Heart right ventricle (tissue), 12 donors: ENCODE results near the gene ARFGAP2. TPM values are rescaled to one million over a fixed set of nuclear protein-coding genes. Genes with fewer than 3 reads are reported as not detected.

Experiments
- microRNA-seq, 2 donors: library from miRNA; unstranded; fragments of <30 nt; microRNA quantifications; one replicate each; pipeline ENCODE4 v1.2.0, GENCODE V29; 2021
- polyA plus RNA-seq, 2 donors: library from polyadenylated mRNA; stranded (reverse); fragments of 200-250 nt; gene quantifications; one replicate each; pipeline ENCODE4 v1.2.3, GENCODE V29; 2013
- total RNA-seq, 10 donors: library from RNA; stranded (reverse); fragmentation: NEBNext Ultra II Directional in 3 of 10; extraction: Animal tissue kit (Norgen Biotek cat#: 25700) in 3 of 10; gene quantifications; one replicate each; pipeline versions ENCODE4 v1.2.1 to v1.2.4, GENCODE V29; 2021 to 2023
- donor health status: ischemic (EF 13 %, LVEDD 7.1; RV severe dilation, severe dysfunction).
- donor health status: healthy with polysubstance abuse.
- donor health status: DM: no; HTN: yes; CAD: no.
- donor health status: DM: no; HTN: no; CAD: no.
- donor health status: ischemic (EF 25% LVEDD 6.9; RV normal size, moderate dysfunction).
- donor health status: ischemic (EF 25% LVEDD 5.7; RV mildly dilated, moderate dysfunction).
- donor health status: healthy.
- donor health status: nonischemic (EF 11% LVEDD 7.7; RV severe dilation, severe dysfunction).
- donor health status: DM: yes; HTN: yes; CAD: no.
- donor health status: PGD.
- donor health status: ischemic (EF 29% LVEDD 5.4; RV normal size, mild dysfunction).
- donor health status: nonischemic (EF 23%, LVEDD 6.1; RV moderate dilation, normal function).

ARFGAP2 gene
- total and polyA plus RNA-seq, 12 donors = 47.8 to 70.2 (median 62.9) TPM

Small RNA genes within 50 kb of the gene (microRNA-seq; reads per million reads assigned to microRNA genes)
- gene MIR6745 = 0 reads per million in 2 donors

Other genes with a start within 250 kb of the ARFGAP2 start
- gene CSTPP1, start 240.1 kb downstream of the ARFGAP2 start, total RNA-seq = 10 to 100 TPM; 12.7 to 19.4 (median 16.7) TPM
- gene CSTPP1, start 240.1 kb downstream of the ARFGAP2 start, polyA plus RNA-seq = 10 to 100 TPM; 10.2 to 26.7 TPM
- 100 to 1,000 TPM; 146 to 335 (median 257) TPM for gene PACSIN3, start 9.6 kb upstream of the ARFGAP2 start, total RNA-seq
- gene PACSIN3, start 9.6 kb upstream of the ARFGAP2 start, polyA plus RNA-seq = 100 to 1,000 TPM; 163 to 209 TPM
- gene DDB2, start 38.1 kb upstream of the ARFGAP2 start, total RNA-seq = 10 to 100 TPM in 4 of 10 donors, 1 to 10 TPM in 6; 6.4 to 22.5 (median 8.3) TPM
- 10 to 100 TPM in 1 of 2 donors, 1 to 10 TPM in 1; 8.1 to 30.6 TPM for gene DDB2, start 38.1 kb upstream of the ARFGAP2 start, polyA plus RNA-seq
- gene ACP2, start 71.9 kb upstream of the ARFGAP2 start, total RNA-seq = 10 to 100 TPM; 17.2 to 38.8 (median 21.8) TPM
- gene ACP2, start 71.9 kb upstream of the ARFGAP2 start, polyA plus RNA-seq = 10 to 100 TPM; 28.9 to 42.6 TPM
- 10 to 100 TPM in 4 of 10 donors, 1 to 10 TPM in 6; 6.6 to 26.5 (median 9.7) TPM for gene NR1H3, start 81.1 kb upstream of the ARFGAP2 start, total RNA-seq
- 10 to 100 TPM; 15.5 to 49.2 TPM for gene NR1H3, start 81.1 kb upstream of the ARFGAP2 start, polyA plus RNA-seq
- 10 to 100 TPM; 23.8 to 54.8 (median 35.7) TPM for gene MADD, start 93.3 kb upstream of the ARFGAP2 start, total RNA-seq
- gene MADD, start 93.3 kb upstream of the ARFGAP2 start, polyA plus RNA-seq = 10 to 100 TPM; 24.4 to 35.1 TPM
- gene MYBPC3, start 175.8 kb upstream of the ARFGAP2 start, total RNA-seq = 1,000 to 10,000 TPM; 1,404 to 3,138 (median 2,490) TPM
- gene MYBPC3, start 175.8 kb upstream of the ARFGAP2 start, polyA plus RNA-seq = 1,000 to 10,000 TPM in 1 of 2 donors, 100 to 1,000 TPM in 1; 484 to 2,250 TPM
- gene SPI1, start 201.7 kb upstream of the ARFGAP2 start, total RNA-seq = 10 to 100 TPM in 3 of 10 donors, 1 to 10 TPM in 7; 3.4 to 38.9 (median 6.7) TPM
- 10 to 100 TPM in 1 of 2 donors, 1 to 10 TPM in 1; 6.7 to 10.2 TPM for gene SPI1, start 201.7 kb upstream of the ARFGAP2 start, polyA plus RNA-seq
- 10 to 100 TPM; 31.1 to 54.5 (median 40.8) TPM for gene SLC39A13, start 231.7 kb upstream of the ARFGAP2 start, total RNA-seq
- 10 to 100 TPM; 62.3 to 86.4 TPM for gene SLC39A13, start 231.7 kb upstream of the ARFGAP2 start, polyA plus RNA-seq
- gene PSMC3, start 249.6 kb upstream of the ARFGAP2 start, total RNA-seq = 100 to 1,000 TPM; 129 to 171 (median 140) TPM
- 100 to 1,000 TPM; 184 to 272 TPM for gene PSMC3, start 249.6 kb upstream of the ARFGAP2 start, polyA plus RNA-seq